GM21825 (cell line): ENCODE data around the gene DAAM2.

Source experiments
- ATAC-seq: cut with Tn5 transposase; IDR thresholded peaks from one replicate; pipeline ENCODE4 v1.9.1; 2021; ENCODE audit warnings: mild to moderate bottlenecking, moderate library complexity; ENCODE audit not compliant: unreplicated experiment

Gene DAAM2

GRCh38 chr6:39947611-39948068, 155.5 kb downstream of the DAAM2 start:
- no peak for ATAC-seq

- no peak for ATAC-seq
Observed at GRCh38 chr6:39948199-39948791, 156.1 kb downstream of the DAAM2 start.

DNA sequence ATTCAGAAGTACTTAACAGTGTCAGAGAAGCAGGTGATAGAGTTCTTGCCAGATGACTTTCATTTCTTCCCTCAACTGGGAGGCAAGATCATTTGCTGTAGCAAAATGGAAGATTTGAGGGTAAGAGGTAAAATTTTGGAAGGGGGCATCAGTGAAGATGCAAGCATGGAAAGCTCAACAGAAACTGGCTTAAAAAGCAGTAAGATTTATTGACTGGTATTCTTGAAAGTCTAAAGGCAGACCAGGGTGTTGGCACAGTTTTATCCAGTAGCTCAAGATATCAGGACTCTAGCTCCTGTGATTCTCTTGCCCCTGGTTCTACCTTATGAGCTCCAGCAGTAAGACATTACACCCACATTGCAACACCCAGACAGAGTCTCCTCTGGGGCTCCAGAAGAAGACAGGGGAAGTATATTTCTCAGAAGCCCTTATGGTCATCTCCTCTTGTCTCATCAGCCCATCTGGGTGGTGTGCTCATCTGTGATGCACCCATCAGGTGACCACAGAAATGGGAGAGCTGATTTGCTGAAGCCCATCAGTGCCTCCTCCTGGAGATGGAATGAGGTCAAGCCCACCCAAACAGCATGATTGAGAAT, 158.0 kb downstream of the DAAM2 start:
- no peak for ATAC-seq

DNA sequence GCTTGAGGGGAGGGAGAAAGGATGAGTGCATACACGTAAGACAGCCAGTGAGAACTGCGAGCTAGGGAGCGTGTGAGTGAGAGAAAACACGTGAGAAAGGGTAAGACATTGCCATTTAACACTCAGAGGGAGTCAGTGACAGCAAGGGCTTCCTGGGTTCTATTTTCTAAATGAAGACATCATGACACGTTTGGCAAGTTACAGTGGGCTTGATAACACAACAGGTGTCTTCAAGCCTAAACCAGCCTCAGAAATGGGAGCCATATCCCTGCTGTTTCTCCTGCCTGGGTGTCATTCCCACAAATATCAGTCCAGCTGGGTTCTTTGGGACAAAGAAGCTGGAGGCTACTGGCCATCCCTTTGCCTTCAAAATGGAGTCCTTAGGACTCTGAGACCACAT, 159.0 kb downstream of the DAAM2 start:
- no peak for ATAC-seq

DNA sequence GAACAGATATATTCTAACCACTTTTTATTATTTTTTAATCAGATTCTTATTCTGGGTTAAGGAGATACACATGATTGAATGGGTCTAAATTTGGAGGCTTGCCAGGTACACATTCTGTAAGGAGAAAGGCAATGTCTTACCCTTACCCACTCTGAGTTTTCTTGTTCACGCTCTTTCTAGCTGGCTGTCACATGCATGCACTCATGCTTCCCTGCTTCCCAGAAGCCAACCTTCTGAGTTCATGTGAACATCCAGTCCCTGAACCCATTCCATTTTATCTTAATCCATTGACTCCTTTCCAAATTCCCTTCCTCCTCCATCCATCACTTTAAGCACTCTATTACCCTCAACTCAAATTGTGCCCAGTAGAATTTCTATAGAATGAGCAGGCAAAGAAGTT, 159.5 kb downstream of the DAAM2 start:
- ATAC-seq, result no peak

DNA sequence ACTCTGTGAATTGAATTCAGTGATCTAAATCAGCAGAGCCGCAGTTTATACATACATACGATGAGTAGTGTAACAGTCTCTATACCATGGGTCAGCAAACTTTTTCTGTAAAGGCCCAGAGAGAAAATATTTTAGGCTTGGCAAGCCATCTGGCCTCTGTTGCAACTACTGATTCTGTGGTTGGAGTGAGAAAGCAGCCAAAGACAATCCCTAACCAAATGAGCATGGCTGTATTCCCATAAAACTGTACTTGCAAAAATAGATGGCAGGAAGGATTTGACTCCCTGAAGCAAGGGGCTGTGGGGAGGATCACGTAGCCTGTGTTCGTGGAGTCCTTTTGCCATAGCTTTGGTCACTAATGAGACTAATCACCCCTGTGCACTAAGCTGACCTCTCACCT, 160.0 kb downstream of the DAAM2 start:
- ATAC-seq, result no peak

- ATAC-seq, result no peak
Observed at GRCh38 chr6:39953076-39953618, 161.0 kb downstream of the DAAM2 start.
